Measurements from ENCODE around the gene ARPC2. TPM values are rescaled to one million over a fixed set of nuclear protein-coding genes. Genes with fewer than 3 reads are reported as not detected.

The ARPC2 gene
- total RNA-seq, 1 donor from 2014 or later, result 357 TPM

DNA sequence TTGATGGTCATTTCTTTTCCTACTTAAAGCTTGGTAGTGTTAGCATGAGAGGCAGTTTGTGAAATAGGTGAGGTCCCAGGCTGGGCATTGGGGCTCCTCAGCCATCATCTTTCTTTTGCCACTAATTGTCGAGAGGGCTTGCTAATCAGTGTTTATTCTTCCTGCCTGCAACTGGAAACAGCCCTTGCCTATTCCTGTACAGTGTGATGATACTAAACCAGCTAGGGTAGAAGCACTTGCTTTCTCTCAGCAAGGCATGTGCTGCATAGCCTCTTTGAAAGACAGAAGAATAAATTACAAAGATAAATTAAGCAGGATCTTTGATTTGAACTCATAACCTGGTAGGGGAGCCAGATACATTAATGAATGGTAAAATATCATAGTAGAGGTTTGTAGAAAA lies 27.2 kb downstream of the ARPC2 start:
- ATAC-seq (no peak), DNase-seq (no peak)
- peaks cover 100% of the 10 kb centered on the region for H3K36me3 ChIP-seq
- peaks cover 9% of the 10 kb centered on the region for H3K4me1 ChIP-seq
- no peak overlapping the region for H3K4me3 ChIP-seq
- no peaks in the 10 kb centered on the region for H3K27me3 ChIP-seq
- H3K9me3 ChIP-seq, result no peaks in the 10 kb centered on the region
- no peak overlapping the region for H3K27ac ChIP-seq
- intact Hi-C loops (cut with DNase I), result no loop called here
- TF ChIP-seq, protein P1, sequence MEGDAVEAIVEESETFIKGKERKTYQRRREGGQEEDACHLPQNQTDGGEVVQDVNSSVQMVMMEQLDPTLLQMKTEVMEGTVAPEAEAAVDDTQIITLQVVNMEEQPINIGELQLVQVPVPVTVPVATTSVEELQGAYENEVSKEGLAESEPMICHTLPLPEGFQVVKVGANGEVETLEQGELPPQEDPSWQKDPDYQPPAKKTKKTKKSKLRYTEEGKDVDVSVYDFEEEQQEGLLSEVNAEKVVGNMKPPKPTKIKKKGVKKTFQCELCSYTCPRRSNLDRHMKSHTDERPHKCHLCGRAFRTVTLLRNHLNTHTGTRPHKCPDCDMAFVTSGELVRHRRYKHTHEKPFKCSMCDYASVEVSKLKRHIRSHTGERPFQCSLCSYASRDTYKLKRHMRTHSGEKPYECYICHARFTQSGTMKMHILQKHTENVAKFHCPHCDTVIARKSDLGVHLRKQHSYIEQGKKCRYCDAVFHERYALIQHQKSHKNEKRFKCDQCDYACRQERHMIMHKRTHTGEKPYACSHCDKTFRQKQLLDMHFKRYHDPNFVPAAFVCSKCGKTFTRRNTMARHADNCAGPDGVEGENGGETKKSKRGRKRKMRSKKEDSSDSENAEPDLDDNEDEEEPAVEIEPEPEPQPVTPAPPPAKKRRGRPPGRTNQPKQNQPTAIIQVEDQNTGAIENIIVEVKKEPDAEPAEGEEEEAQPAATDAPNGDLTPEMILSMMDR (IDR thresholded peaks at IDR 0.05), result no peak

DNA sequence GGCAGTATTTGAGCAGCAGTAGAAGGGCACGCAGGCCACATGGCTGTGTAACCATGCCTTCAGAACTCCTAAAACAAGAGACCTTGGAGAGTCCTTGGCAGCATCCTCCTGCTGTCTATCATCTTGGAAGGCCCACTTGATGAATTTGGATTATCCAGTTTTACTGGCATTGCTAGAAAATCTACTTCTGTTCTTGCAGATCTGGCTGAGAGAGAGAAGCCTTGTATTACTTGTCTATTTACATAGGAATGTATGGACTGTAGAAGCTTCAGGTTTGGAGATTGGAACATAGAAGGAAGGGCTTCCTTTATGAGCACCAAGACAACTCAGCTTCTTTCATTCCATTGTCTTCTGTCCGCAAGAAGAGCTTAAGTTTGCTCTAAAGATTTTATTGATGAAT lies 27.7 kb downstream of the ARPC2 start:
- no peak for DNase-seq

DNA sequence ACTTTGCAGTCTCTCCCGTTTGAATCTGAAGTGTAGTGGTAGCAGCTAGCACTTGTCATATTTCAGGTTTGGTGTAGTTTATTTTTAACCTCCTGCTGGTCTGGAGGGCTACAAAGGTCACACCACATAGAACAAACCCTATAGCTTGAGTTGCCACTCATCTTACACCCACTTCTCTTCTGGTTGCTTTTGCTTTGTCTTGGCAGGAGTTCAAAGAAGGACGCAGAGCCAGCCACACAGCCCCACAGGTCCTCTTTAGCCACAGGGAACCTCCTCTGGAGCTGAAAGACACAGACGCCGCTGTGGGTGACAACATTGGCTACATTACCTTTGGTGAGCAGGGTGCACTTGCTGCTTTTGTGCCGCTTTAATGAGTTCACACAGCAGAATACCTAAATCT lies 28.2 kb downstream of the ARPC2 start:
- no peaks in the 10 kb centered on the region for H3K9me3 ChIP-seq
- intact Hi-C loops (cut with DNase I), result no loop called here
- no peak overlapping the region for H3K4me3 ChIP-seq
- peaks cover 9% of the 10 kb centered on the region for H3K4me1 ChIP-seq
- no peak overlapping the region for H3K27ac ChIP-seq
- no peaks in the 10 kb centered on the region for H3K27me3 ChIP-seq
- DNase-seq (no peak), ATAC-seq (peak; percentile 76)
- H3K36me3 ChIP-seq, result peaks cover 100% of the 10 kb centered on the region
- TF ChIP-seq, protein P1 (IDR thresholded peaks at IDR 0.05), result no peak

More for the DNA sequence above, 27.7 kb downstream of the ARPC2 start:
- no peak for ATAC-seq
- Histone ChIP-seq H3K9me3 (no peaks in the 10 kb centered on the region), H3K36me3 (peaks cover 100% of the 10 kb centered on the region), H3K4me3 (no peak overlapping the region), H3K4me1 (peaks cover 9% of the 10 kb centered on the region), H3K27ac (no peak overlapping the region), H3K27me3 (no peaks in the 10 kb centered on the region)
- TF ChIP-seq, protein P1 (IDR thresholded peaks at IDR 0.05), result no peak
- intact Hi-C loops (cut with DNase I), result no loop called here

DNA sequence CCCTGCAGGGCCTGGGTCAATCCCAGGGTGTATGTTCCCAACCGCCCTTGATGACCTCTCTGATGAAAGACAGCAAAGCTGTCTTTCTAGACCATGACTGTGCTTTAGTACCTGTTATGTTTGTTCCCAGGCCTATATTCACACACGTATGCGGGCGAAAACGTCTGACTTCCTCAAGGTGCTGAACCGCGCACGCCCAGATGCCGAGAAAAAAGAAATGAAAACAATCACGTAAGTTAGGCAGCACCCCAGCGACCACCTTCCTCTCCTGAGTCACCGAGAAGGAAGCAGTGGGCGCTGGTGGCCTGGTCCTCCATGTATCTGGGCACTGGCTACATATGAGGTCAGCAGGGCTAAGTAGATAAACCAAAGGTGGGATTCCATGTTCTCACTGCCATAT lies 32.7 kb downstream of the ARPC2 start:
- H3K27me3 ChIP-seq, result no peaks in the 10 kb centered on the region
- intact Hi-C loops (cut with DNase I), result no loop called here
- no peak overlapping the region for H3K4me3 ChIP-seq
- TF ChIP-seq, protein P1 (IDR thresholded peaks at IDR 0.05), result no peak
- H3K9me3 ChIP-seq, result no peaks in the 10 kb centered on the region
- H3K27ac ChIP-seq, result no peak overlapping the region
- H3K4me1 ChIP-seq, result no peaks in the 10 kb centered on the region
- DNase-seq, result no peak
- ATAC-seq, result no peak
- peaks cover 100% of the 10 kb centered on the region for H3K36me3 ChIP-seq

DNA sequence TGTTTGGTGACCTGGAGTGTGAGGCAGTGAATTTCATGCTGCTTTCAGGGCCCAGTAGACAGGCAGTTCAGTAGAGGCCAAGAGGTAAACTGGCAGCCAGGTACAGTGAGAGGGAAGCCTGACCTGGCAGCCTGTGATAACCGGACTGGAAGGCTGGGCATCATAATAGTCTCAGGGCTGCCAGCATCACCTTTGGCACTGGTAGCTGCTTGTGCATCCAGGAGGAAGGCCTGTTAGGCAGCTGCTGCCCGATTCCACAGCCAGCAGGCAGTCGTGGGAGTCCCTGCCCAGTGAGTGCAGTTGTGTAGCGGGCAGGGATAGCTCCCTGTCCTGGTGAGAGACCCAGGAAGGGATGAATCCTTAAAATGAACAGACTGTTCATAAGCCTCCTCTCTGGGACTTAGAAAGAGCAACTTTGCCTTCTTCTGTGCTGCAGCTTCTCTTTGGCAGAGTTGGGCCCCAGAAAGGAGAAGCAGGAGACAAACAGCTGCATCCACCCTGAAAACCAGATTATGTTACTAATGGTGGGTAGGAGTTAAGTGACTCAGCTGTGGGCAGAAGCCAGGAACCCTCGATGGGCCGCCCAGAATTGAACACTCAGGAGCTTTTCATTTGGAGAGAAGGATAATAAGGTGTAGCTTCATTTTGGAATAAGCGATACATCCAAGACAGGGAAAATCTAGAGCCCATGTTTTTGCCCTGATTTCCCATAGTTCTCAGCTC lies 35.7 kb downstream of the ARPC2 start:
- peaks cover 5% of the 10 kb centered on the region for H3K4me1 ChIP-seq
- H3K4me3 ChIP-seq, result no peak overlapping the region
- peaks cover 92% of the 10 kb centered on the region for H3K36me3 ChIP-seq
- ATAC-seq (peak; percentile 8), DNase-seq (no peak)
- no peak overlapping the region for H3K27ac ChIP-seq
- intact Hi-C loops (cut with DNase I), result no loop called here
- TF ChIP-seq, protein P1 (IDR thresholded peaks at IDR 0.05), result no peak
- no peaks in the 10 kb centered on the region for H3K27me3 ChIP-seq
- H3K9me3 ChIP-seq, result no peaks in the 10 kb centered on the region
